ENCODE results near the gene TNFRSF13B.

The TNFRSF13B gene

GRCh38 chr17:16929757-16930520 is 42.0 kb downstream of the TNFRSF13B start:
- H3K4me1 ChIP-seq (ENCODE audit: low read length), result no peaks in the 10 kb centered on the region
- no peak overlapping the region for H3K9ac ChIP-seq (ENCODE audit: low read length)
- no peak overlapping the region for H3K4me3 ChIP-seq (ENCODE audit: low read length)
- no peak overlapping the region for H3K4me2 ChIP-seq (ENCODE audit: low read length)
- no peak overlapping the region for H3K27ac ChIP-seq (ENCODE audit: low read length)
- TF ChIP-seq EZH2phosphoT487 (IDR thresholded peaks at IDR 0.05; ENCODE audit: low read depth), result no peak
- no peak for TF ChIP-seq CTCF (IDR thresholded peaks at IDR 0.05; ENCODE audit: low read depth, low read length)
- no peak overlapping the region for H2AFZ ChIP-seq (ENCODE audit: low read depth, low read length)
- H3K9me3 ChIP-seq (ENCODE audit: insufficient read depth, low read length), result no peaks in the 10 kb centered on the region
- no peaks in the 10 kb centered on the region for H3K79me2 ChIP-seq (ENCODE audit: low read length)
- no peaks in the 10 kb centered on the region for H3K27me3 ChIP-seq (ENCODE audit: low read depth, low read length)
- H3K36me3 ChIP-seq (replicated peaks; ENCODE audit: low read depth, low read length), result peaks cover 6% of the 10 kb centered on the region
- H4K20me1 ChIP-seq (ENCODE audit: insufficient read depth, low read length), result no peaks in the 10 kb centered on the region

DNA sequence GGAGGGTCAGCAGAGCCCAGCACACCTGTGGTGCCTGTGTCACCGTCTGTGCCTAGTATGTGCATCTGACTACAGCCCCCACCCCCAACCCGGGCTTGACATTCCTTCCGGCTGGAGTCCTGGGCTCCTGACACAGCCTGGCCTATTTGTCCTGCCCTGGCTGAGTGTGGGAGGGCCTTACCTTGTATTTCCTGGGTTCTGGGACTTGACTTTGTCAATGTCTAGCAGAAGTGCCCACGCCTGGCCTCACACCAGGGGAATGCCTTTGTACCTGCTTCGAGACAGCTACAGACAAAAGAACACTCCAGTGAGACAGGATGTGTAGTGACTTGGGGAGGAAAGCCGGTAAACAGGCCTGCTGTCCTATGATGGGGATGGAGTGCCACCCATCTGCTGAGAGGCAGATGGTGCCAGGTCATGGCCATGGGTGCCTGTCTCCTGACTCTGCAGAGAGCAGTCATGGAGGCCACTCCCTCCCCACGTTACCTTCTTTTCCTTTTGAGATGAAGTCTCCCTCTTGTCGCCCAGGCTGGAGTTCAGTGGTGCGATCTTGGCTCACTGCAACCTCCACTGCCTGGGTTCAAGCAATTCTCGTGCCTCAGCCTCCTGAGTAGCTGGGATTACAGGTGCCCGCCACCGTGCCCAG is 42.8 kb downstream of the TNFRSF13B start:
- Histone ChIP-seq H2AFZ (ENCODE audit: low read depth, low read length) (no peak overlapping the region), H3K27ac (ENCODE audit: low read length) (no peak overlapping the region), H3K4me3 (ENCODE audit: low read length) (no peak overlapping the region), H4K20me1 (ENCODE audit: insufficient read depth, low read length) (no peaks in the 10 kb centered on the region), H3K4me1 (ENCODE audit: low read length) (no peaks in the 10 kb centered on the region), H3K36me3 (replicated peaks; ENCODE audit: low read depth, low read length) (peaks cover 6% of the 10 kb centered on the region), H3K27me3 (ENCODE audit: low read depth, low read length) (no peaks in the 10 kb centered on the region), H3K79me2 (ENCODE audit: low read length) (no peaks in the 10 kb centered on the region), H3K4me2 (ENCODE audit: low read length) (no peak overlapping the region), H3K9me3 (ENCODE audit: insufficient read depth, low read length) (no peaks in the 10 kb centered on the region), H3K9ac (ENCODE audit: low read length) (no peak overlapping the region)
- TF ChIP-seq EZH2phosphoT487 (IDR thresholded peaks at IDR 0.05; ENCODE audit: low read depth) (no peak), CTCF (IDR thresholded peaks at IDR 0.05; ENCODE audit: low read depth, low read length) (no peak)

DNA sequence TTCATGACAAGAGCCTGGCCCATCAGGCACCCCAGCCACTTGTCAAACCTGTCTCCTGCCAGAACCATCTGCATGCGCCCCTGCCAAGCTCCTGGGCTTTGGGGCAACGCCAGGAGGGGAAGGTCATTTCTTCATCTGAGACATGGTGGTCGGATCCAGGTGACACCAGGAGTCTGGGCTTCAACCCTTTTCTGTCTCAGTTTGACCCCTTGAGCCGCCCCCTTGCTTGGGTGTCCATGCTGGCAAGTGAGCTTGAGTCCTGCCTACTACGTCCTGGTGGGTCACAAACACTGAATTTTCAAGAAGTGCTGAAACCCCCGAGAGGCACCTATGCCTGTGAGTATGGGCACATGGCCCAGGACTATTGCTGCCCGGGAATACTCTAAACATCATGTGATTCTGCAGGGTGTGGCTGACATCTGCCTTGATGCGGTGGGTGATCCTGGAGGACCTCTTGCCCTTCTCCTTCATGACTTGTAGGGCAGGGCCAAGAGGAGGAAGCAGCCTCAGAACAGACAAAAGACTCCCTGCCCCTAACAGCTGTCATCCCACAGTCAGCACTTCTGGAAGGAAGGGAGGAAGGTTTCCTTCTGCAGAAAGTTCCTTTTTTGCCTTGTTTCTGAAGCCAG is 43.4 kb downstream of the TNFRSF13B start:
- H3K9me3 ChIP-seq (ENCODE audit: insufficient read depth, low read length), result no peaks in the 10 kb centered on the region
- H2AFZ ChIP-seq (ENCODE audit: low read depth, low read length), result no peak overlapping the region
- no peaks in the 10 kb centered on the region for H3K4me1 ChIP-seq (ENCODE audit: low read length)
- TF ChIP-seq EZH2phosphoT487 (IDR thresholded peaks at IDR 0.05; ENCODE audit: low read depth) (no peak), CTCF (IDR thresholded peaks at IDR 0.05; ENCODE audit: low read depth, low read length) (no peak)
- peaks cover 6% of the 10 kb centered on the region for H3K36me3 ChIP-seq (replicated peaks; ENCODE audit: low read depth, low read length)
- H3K27ac ChIP-seq (ENCODE audit: low read length), result no peak overlapping the region
- no peak overlapping the region for H3K9ac ChIP-seq (ENCODE audit: low read length)
- H3K4me3 ChIP-seq (ENCODE audit: low read length), result no peak overlapping the region
- no peak overlapping the region for H3K4me2 ChIP-seq (ENCODE audit: low read length)
- no peaks in the 10 kb centered on the region for H3K27me3 ChIP-seq (ENCODE audit: low read depth, low read length)
- no peaks in the 10 kb centered on the region for H3K79me2 ChIP-seq (ENCODE audit: low read length)
- H4K20me1 ChIP-seq (ENCODE audit: insufficient read depth, low read length), result no peaks in the 10 kb centered on the region

GRCh38 chr17:16927641-16928321 is 44.1 kb downstream of the TNFRSF13B start:
- Histone ChIP-seq H3K4me3 (ENCODE audit: low read length) (no peak overlapping the region), H2AFZ (ENCODE audit: low read depth, low read length) (no peak overlapping the region), H3K4me2 (ENCODE audit: low read length) (no peak overlapping the region), H3K36me3 (replicated peaks; ENCODE audit: low read depth, low read length) (peaks cover 6% of the 10 kb centered on the region), H3K9ac (ENCODE audit: low read length) (no peak overlapping the region), H4K20me1 (ENCODE audit: insufficient read depth, low read length) (no peaks in the 10 kb centered on the region), H3K79me2 (ENCODE audit: low read length) (no peaks in the 10 kb centered on the region), H3K4me1 (ENCODE audit: low read length) (no peaks in the 10 kb centered on the region), H3K27ac (ENCODE audit: low read length) (no peak overlapping the region), H3K27me3 (ENCODE audit: low read depth, low read length) (no peaks in the 10 kb centered on the region), H3K9me3 (ENCODE audit: insufficient read depth, low read length) (no peaks in the 10 kb centered on the region)
- no peak for TF ChIP-seq CTCF (IDR thresholded peaks at IDR 0.05; ENCODE audit: low read depth, low read length)
- no peak for TF ChIP-seq EZH2phosphoT487 (IDR thresholded peaks at IDR 0.05; ENCODE audit: low read depth)

Data from OCI-LY3 (cell line).